SK-N-SH (cell line): ENCODE measurements around the gene RB1. TPM values are rescaled to one million over a fixed set of nuclear protein-coding genes. Genes with fewer than 3 reads are reported as not detected.

ENCODE experiments used
- CTCF ChIA-PET: fragments of 300-600, 350-600 bp; formaldehyde crosslinking; extraction: SDS; loops from one replicate; lab custom pipeline; 2021; lab: Yijun Ruan, JAX
- POLR2A ChIA-PET: fragments of 350-600 bp; sonication (Branson Sonifier 250); formaldehyde crosslinking; extraction: SDS; loops from one replicate; lab custom pipeline; 2020; ENCODE audit warnings: antibody characterized with exemption, inconsistent platforms; lab: Yijun Ruan, JAX
- DNase-seq: peaks from one replicate; pipeline ENCODE4 v3.0.0; 2012
- H2AFZ ChIP-seq: fragments of 200-600 bp; sonication (generic); 2 replicates; pipeline ENCODE4 v1.8.1; 2016; ENCODE audit warnings: antibody characterized with exemption, mild to moderate bottlenecking, low read depth
- H3F3A ChIP-seq: fragments of 200-600 bp; sonication (generic); replicated peaks from 2 replicates; pipeline ENCODE3; 2016; ENCODE audit warnings: antibody characterized with exemption, mild to moderate bottlenecking; ENCODE audit not compliant: insufficient read depth
- H3K27ac ChIP-seq, 2 experiments: fragments of 200-500 bp in 1 of 2; fragments of 200-600 bp in 1 of 2; sonication (Bioruptor generic) in 1 of 2; sonication (generic), shearing (Covaris generic) in 1 of 2; 2 replicates each; pipeline versions ENCODE4 v1.5.1 to v1.6.1; 2014 to 2016; ENCODE audit warnings: low read depth in 2 of 2, inconsistent platforms in 1 of 2, low read length in 1 of 2, mild to moderate bottlenecking in 1 of 2, mixed read lengths in 1 of 2
- H3K27me3 ChIP-seq: fragments of 200-600 bp; sonication (generic), shearing (Covaris generic); 2 replicates; pipeline ENCODE4 v1.6.1; 2016; ENCODE audit warnings: mixed run types; ENCODE audit not compliant: insufficient read depth
- H3K36me3 ChIP-seq, 2 experiments: fragments of 200-500 bp in 1 of 2; fragments of 200-600 bp in 1 of 2; sonication (Bioruptor generic) in 1 of 2; sonication (generic) in 1 of 2; replicated peaks in 1 of 2; 2 replicates each; pipeline versions ENCODE3 to v1.5.1; 2014 to 2016; ENCODE audit warnings: low read length in 1 of 2, mild to moderate bottlenecking in 1 of 2; ENCODE audit not compliant: insufficient read depth in 2 of 2, control insufficient read depth in 1 of 2
- H3K4me1 ChIP-seq, 2 experiments: fragments of 200-500 bp in 1 of 2; fragments of 200-600 bp in 1 of 2; sonication (Bioruptor generic) in 1 of 2; sonication (generic), shearing (Covaris generic) in 1 of 2; 2 replicates each; pipeline versions ENCODE4 v1.5.1 to v1.6.1; 2014 to 2016; ENCODE audit warnings: low read depth in 1 of 2, low read length in 1 of 2, mixed run types in 1 of 2; ENCODE audit not compliant: insufficient read depth in 2 of 2, control insufficient read depth in 1 of 2
- H3K4me2 ChIP-seq: fragments of 200-600 bp; sonication (generic), shearing (Covaris generic); 2 replicates; pipeline ENCODE4 v1.6.1; 2017; ENCODE audit warnings: mixed run types
- H3K4me3 ChIP-seq, 2 experiments: fragments of 200-500 bp in 1 of 2; fragments of 200-600 bp in 1 of 2; sonication (Bioruptor generic) in 1 of 2; sonication (generic), shearing (Covaris generic) in 1 of 2; 2 replicates each; pipeline versions ENCODE4 v1.5.1 to v1.8.1; 2014 to 2016; ENCODE audit warnings: low read depth in 2 of 2, inconsistent platforms in 1 of 2, low read length in 1 of 2, mild to moderate bottlenecking in 1 of 2, mixed read lengths in 1 of 2, moderate library complexity in 1 of 2
- H3K79me2 ChIP-seq: fragments of 200-600 bp; sonication (generic); 2 replicates; pipeline ENCODE4 v1.8.1; 2017; ENCODE audit warnings: mild to moderate bottlenecking; ENCODE audit not compliant: insufficient read depth
- H3K9ac ChIP-seq: fragments of 200-600 bp; sonication (generic); 2 replicates; pipeline ENCODE4 v1.6.1; 2017; ENCODE audit warnings: mixed run types
- H3K9me2 ChIP-seq: fragments of 200-600 bp; sonication (generic); 2 replicates; pipeline ENCODE4 v1.6.1; 2017; ENCODE audit warnings: mixed run types
- H3K9me3 ChIP-seq: fragments of 200-600 bp; sonication (generic); 2 replicates; pipeline ENCODE4 v1.6.1; 2017; ENCODE audit warnings: mixed run types, mild to moderate bottlenecking, moderate library complexity
- H4K20me1 ChIP-seq: fragments of 200-600 bp; sonication (generic); 2 replicates; pipeline ENCODE4 v1.6.1; 2017; ENCODE audit warnings: mild to moderate bottlenecking, mixed run types; ENCODE audit not compliant: insufficient read depth
- ELF1 ChIP-seq: IDR thresholded peaks from 2 replicates; pipeline ENCODE4 v1.4.0; 2012
- EP300 ChIP-seq, 2 experiments: IDR thresholded peaks; 2 replicates each; pipeline versions ENCODE4 v1.4.0 to v1.6.1; 2012; ENCODE audit warnings: borderline replicate concordance in 1 of 2, low read depth in 1 of 2, low read length in 1 of 2
- EZH2phosphoT487 ChIP-seq: fragments of 200-600 bp; sonication (generic); IDR thresholded peaks from 2 replicates; pipeline ENCODE4 v1.6.1; 2017; ENCODE audit warnings: low read depth, mixed run types, mild to moderate bottlenecking, antibody characterized with exemption, moderate library complexity, borderline replicate concordance
- FOSL2 ChIP-seq: IDR thresholded peaks from 2 replicates; pipeline ENCODE4 v1.4.0; 2012; ENCODE audit warnings: low read depth, mild to moderate bottlenecking, moderate library complexity, borderline replicate concordance
- GABPA ChIP-seq: IDR thresholded peaks from 2 replicates; pipeline ENCODE4 v1.4.0; 2012; ENCODE audit warnings: low read depth, mild to moderate bottlenecking
- GATA2 ChIP-seq: sonication (generic); formaldehyde crosslinking; IDR thresholded peaks from 2 replicates; pipeline ENCODE4 v1.5.0; 2020; ENCODE audit warnings: mild to moderate bottlenecking, missing genetic modification reagents
- JUND ChIP-seq: IDR thresholded peaks from 2 replicates; pipeline ENCODE4 v1.4.0; 2012
- MEF2A ChIP-seq: IDR thresholded peaks from 2 replicates; pipeline ENCODE4 v1.4.0; 2012; ENCODE audit warnings: low read depth, borderline replicate concordance
- MXI1 ChIP-seq: IDR thresholded peaks from 2 replicates; pipeline ENCODE4 v1.6.1; 2012; ENCODE audit warnings: mild to moderate bottlenecking, low read depth, low read length, improper control_type of control experiment
- NFIC ChIP-seq: IDR thresholded peaks from 2 replicates; pipeline ENCODE4 v1.4.0; 2012; ENCODE audit warnings: borderline replicate concordance
- PBX3 ChIP-seq: IDR thresholded peaks from 2 replicates; pipeline ENCODE4; 2012
- RAD21 ChIP-seq: IDR thresholded peaks from 2 replicates; pipeline ENCODE4 v1.6.1; 2012; ENCODE audit warnings: mild to moderate bottlenecking, low read length
- RXRA ChIP-seq: IDR thresholded peaks from 2 replicates; pipeline ENCODE4 v1.4.0; 2012; ENCODE audit warnings: low read depth, mild to moderate bottlenecking, borderline replicate concordance
- TCF12 ChIP-seq: IDR thresholded peaks from 2 replicates; pipeline ENCODE4 v1.4.0; 2012
- TEAD4 ChIP-seq: IDR thresholded peaks from 2 replicates; pipeline ENCODE4 v1.4.0; 2012; ENCODE audit warnings: mild to moderate bottlenecking, borderline replicate concordance; ENCODE audit not compliant: insufficient read depth
- USF2 ChIP-seq: fragments of 150-350 bp; IDR thresholded peaks from 2 replicates; pipeline ENCODE4 v1.6.1; 2017; ENCODE audit warnings: antibody characterized with exemption, low read length, low read depth, borderline replicate concordance
- YY1 ChIP-seq: IDR thresholded peaks from 2 replicates; pipeline ENCODE4 v1.4.0; 2012; ENCODE audit warnings: low read depth, mild to moderate bottlenecking
- WGBS: methylation state at CpG from one replicate; pipeline ENCODE4 v1.1.6; 2017; ENCODE audit warnings: low lambda C conversion rate; 5-methylcytosine and 5-hydroxymethylcytosine counted together
- polyA plus RNA-seq, 3 experiments: library from polyadenylated mRNA; depleted of rRNA; stranded (reverse); fragments of >200 nt; gene quantifications; 2 replicates each; pipeline ENCODE4 v1.2.3, GENCODE V29; 2012

RB1 gene
- polyA plus RNA-seq, 1 of the 3 experiments (the other 2 are of a cell fraction), result 11.5 TPM

- Histone ChIP-seq H3K36me3 (peaks cover 3 to 5% of the 10 kb centered on the region in 2 experiments), H4K20me1 (no peaks in the 10 kb centered on the region), H3F3A (no peaks in the 10 kb centered on the region), H3K9ac (no peak overlapping the region), H3K4me2 (no peak overlapping the region), H2AFZ (no peak overlapping the region), H3K79me2 (no peaks in the 10 kb centered on the region), H3K27ac (no peak overlapping the region), H3K9me3 (no peaks in the 10 kb centered on the region; the same call in 1 of the 2 replicates), H3K9me2 (no peaks in the 10 kb centered on the region), H3K27me3 (no peaks in the 10 kb centered on the region), H3K4me1 (no peaks in the 10 kb centered on the region), H3K4me3 (no peak overlapping the region)
- DNase-seq, result no peak
- CTCF ChIA-PET, result interaction anchor here (0.6 to 1.4 kb wide), 2 partner anchors 93 to 282 kb away, joined by 3 to 4 read pairs; no protein-coding TSS in a partner anchor
- 88% methylated on average over 5 of the region's 5 CpGs for WGBS
- POLR2A ChIA-PET, result no interaction called here
- TF ChIP-seq ELF1 (no peak), RXRA (no peak), TCF12 (no peak), JUND (no peak), MXI1 (no peak), EP300 (IDR thresholded peaks at IDR 0.05; ENCODE audit: borderline replicate concordance in 1 of 2, low read depth in 1 of 2, low read length in 1 of 2) (no peak), NFIC (no peak), USF2 (no peak), GABPA (no peak), MEF2A (no peak)
Observed at GRCh38 chr13:48486836-48487235, 183.3 kb downstream of the RB1 start.

- Histone ChIP-seq H3K9ac (no peak overlapping the region), H3K27ac (no peak overlapping the region), H3K9me2 (no peaks in the 10 kb centered on the region), H3K79me2 (no peaks in the 10 kb centered on the region), H3K4me2 (no peak overlapping the region), H2AFZ (no peak overlapping the region), H3K4me3 (no peak overlapping the region), H3K27me3 (no peaks in the 10 kb centered on the region), H4K20me1 (no peaks in the 10 kb centered on the region), H3K36me3 (peaks cover 0 to 5% of the 10 kb centered on the region in 2 experiments), H3F3A (no peaks in the 10 kb centered on the region), H3K9me3 (no peaks in the 10 kb centered on the region; the same call in 1 of the 2 replicates), H3K4me1 (no peaks in the 10 kb centered on the region; a peak in 1 of 4 replicates)
- ChIA-PET POLR2A (no interaction called here), CTCF (no interaction called here)
- DNase-seq, result no peak
- TF ChIP-seq TEAD4 (no peak), FOSL2 (no peak), PBX3 (no peak), EP300 (IDR thresholded peaks at IDR 0.05; ENCODE audit: borderline replicate concordance in 1 of 2, low read depth in 1 of 2, low read length in 1 of 2) (no peak), RAD21 (no peak), NFIC (no peak), JUND (no peak), EZH2phosphoT487 (no peak), GATA2 (CRISPR knock-in tag) (no peak), YY1 (no peak), RXRA (no peak)
- 81% methylated on average over 2 of the region's 2 CpGs for WGBS
Observed at GRCh38 chr13:48487968-48488367, 184.4 kb downstream of the RB1 start.
